Muscle of back (tissue), 10 donors: Measurements from ENCODE around the gene RIT2. TPM values are rescaled to one million over a fixed set of nuclear protein-coding genes. Genes with fewer than 3 reads are reported as not detected.

ENCODE experiments used
- polyA plus RNA-seq, 10 donors: library from polyadenylated mRNA; unstranded; fragments of 120-200 nt; gene quantifications; one replicate each; pipeline ENCODE4 v1.2.1, GENCODE V29; 2013; ENCODE audit not compliant: insufficient read length in 10 of 10

The RIT2 gene
- polyA plus RNA-seq, 10 donors: not detected

Other genes with a start within 250 kb of the RIT2 start
- under 1 TPM in 4 of 10 donors, not detected in 6; 0.15 to 0.22 (median 0.16) TPM for gene SYT4, start 161.8 kb upstream of the RIT2 start, polyA plus RNA-seq